BLaER1 (cell line): ENCODE measurements around the gene HS3ST6.
"Not testable (repeated sequence)": the region's sequence is repeated elsewhere in the genome, so short reads cannot be mapped to it uniquely, and the experiment has no call there.

ENCODE experiments used
- H3K27ac ChIP-seq: shearing (Covaris generic); formaldehyde crosslinking; 2 replicates; pipeline ENCODE4 v1.8.1; 2022
- H3K27me3 ChIP-seq: shearing (Covaris generic); formaldehyde crosslinking; 2 replicates; pipeline ENCODE4 v1.8.1; 2022
- H3K36me3 ChIP-seq: shearing (Covaris generic); formaldehyde crosslinking; 2 replicates; pipeline ENCODE4 v1.8.1; 2022
- H3K4me1 ChIP-seq: shearing (Covaris generic); formaldehyde crosslinking; 2 replicates; pipeline ENCODE4 v1.8.1; 2022
- H3K4me2 ChIP-seq: shearing (Covaris generic); formaldehyde crosslinking; 2 replicates; pipeline ENCODE4 v1.8.1; 2022
- H3K4me3 ChIP-seq: shearing (Covaris generic); formaldehyde crosslinking; 2 replicates; pipeline ENCODE4 v1.8.1; 2022
- H3K9ac ChIP-seq: shearing (Covaris generic); formaldehyde crosslinking; 2 replicates; pipeline ENCODE4 v1.8.1; 2022
- H3K9me3 ChIP-seq: shearing (Covaris generic); formaldehyde crosslinking; 2 replicates; pipeline ENCODE4 v1.8.1; 2022
- H4K20me1 ChIP-seq: shearing (Covaris generic); formaldehyde crosslinking; 2 replicates; pipeline ENCODE4 v1.8.1; 2022
- Cebpa-rat ChIP-seq: shearing (Covaris generic); IDR thresholded peaks from 2 replicates; pipeline ENCODE4 v1.8.1; 2022

Gene HS3ST6

DNA sequence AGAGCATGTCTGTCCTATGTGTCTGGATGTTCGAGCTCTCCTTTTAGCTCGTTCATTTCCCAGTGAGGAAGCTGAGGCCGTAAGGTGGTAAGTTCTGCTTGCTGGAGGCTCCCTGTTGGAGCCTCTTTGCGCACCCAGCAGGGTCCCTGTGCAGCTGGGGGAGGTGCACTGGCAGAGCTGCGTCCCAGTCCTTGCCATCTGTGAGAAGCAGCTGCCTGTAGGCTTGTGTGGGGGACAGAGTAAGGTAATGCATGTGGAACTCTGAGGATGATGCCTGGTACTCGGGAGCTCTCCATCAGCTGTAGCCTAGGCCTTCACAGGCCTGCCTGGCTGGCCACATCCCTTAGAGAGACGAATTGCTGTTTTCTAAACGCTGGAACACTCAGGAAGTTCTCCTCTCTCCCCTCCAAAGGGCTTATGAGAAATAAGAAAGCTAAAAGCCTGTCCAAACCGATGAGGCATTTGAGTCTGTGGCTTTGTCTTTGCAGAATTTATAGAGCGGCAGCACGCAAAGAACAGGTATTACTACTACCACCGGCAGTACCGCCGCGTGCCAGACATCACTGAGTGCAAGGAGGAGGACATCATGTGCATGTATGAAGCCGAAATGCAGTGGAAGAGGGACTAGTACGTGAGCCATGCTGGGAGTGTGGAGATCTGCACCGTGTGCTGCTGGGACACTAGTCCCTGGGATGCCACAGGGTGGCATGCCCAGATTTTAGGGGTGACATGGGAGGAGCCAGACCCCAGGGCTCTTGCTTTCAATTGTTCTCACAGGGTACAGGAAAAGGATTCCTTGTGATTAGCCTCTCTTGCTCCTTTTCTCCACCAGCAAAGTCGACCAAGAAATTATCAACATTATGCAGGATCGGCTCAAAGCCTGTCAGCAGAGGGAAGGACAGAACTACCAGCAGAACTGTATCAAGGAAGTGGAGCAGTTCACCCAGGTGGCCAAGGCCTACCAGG is 42.7 kb upstream of the HS3ST6 start:
- peaks cover 44% of the 10 kb centered on the region for H4K20me1 ChIP-seq
- no peaks in the 10 kb centered on the region for H3K27me3 ChIP-seq

DNA sequence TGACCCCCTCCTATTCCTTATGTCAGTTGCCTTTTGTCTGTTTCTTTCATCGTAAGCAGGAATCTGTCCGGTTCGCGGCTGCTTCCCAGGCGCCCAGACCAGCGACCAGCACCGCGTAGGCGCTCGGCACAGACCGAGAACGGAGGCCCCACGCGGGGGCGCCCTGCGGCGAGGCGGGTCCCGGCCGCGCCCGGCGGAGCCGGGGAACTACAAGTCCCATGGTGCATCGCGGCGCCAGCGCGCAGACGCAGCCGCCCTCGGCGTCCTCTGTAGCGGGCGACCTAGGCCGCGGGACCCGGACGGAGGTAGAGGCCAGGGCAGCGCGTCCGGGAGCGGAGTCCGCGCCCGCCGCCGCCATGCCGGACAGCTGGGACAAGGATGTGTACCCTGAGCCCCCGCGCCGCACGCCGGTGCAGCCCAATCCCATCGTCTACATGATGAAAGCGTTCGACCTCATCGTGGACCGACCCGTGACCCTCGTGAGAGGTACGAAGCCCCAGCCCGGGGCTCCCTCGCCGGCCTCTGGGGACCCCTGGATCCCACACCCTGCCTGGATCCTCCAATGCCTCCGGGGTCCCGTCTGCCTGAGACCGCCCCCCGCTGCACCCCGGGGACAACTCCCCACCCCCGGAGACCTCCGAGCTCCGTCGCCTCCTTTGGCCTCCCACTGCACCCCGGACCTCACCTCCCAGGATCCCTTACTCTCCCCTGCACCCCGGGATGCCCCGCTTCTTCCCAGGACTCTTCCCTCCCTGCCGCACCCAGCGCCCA is 41.2 kb upstream of the HS3ST6 start, which contains the start of gene NDUFB10:
NDUFB10 (plus strand) TSS at position 270 of the 771 bp plus-strand sequence; CDS start at position 357, 87 bp downstream.
- H3K27ac ChIP-seq = peak within 1 kb of the TSS; percentile 94
- TF ChIP-seq Cebpa-rat = no peak
- peaks cover 33% of the 10 kb centered on the region for H3K4me1 ChIP-seq
- peak within 1 kb of the TSS; percentile 95 for H3K4me3 ChIP-seq
- H3K4me2 ChIP-seq = peak within 1 kb of the TSS; percentile 88
- H3K9me3 ChIP-seq = no peaks in the 10 kb centered on the region
- peak within 1 kb of the TSS; percentile 93 for H3K9ac ChIP-seq
- H4K20me1 ChIP-seq = peaks cover 44% of the 10 kb centered on the region
- peaks cover 32% of the 10 kb centered on the region for H3K36me3 ChIP-seq
- H3K27me3 ChIP-seq = no peaks in the 10 kb centered on the region

More for the DNA sequence above, 42.7 kb upstream of the HS3ST6 start:
- peaks cover 32% of the 10 kb centered on the region for H3K36me3 ChIP-seq
- H3K9ac ChIP-seq = peak overlapping the region; percentile 93
- peak overlapping the region; percentile 95 for H3K4me3 ChIP-seq
- no peak for TF ChIP-seq Cebpa-rat
- H3K27ac ChIP-seq = peak overlapping the region; percentile 19; the same call in 1 of the 2 replicates
- H3K4me2 ChIP-seq = peak overlapping the region; percentile 88
- H3K9me3 ChIP-seq = no peaks in the 10 kb centered on the region
- peaks cover 40% of the 10 kb centered on the region for H3K4me1 ChIP-seq

- H3K4me2 ChIP-seq = peak overlapping the region; percentile 88
- no peaks in the 10 kb centered on the region for H3K27me3 ChIP-seq
- H3K9me3 ChIP-seq = no peaks in the 10 kb centered on the region
- peak overlapping the region; percentile 93; the same call in 1 of the 2 replicates for H3K9ac ChIP-seq
- peak overlapping the region; percentile 95; the same call in 1 of the 2 replicates for H3K4me3 ChIP-seq
- H3K27ac ChIP-seq = no peak overlapping the region
- H3K36me3 ChIP-seq = peaks cover 28% of the 10 kb centered on the region
- no peak for TF ChIP-seq Cebpa-rat
- H3K4me1 ChIP-seq = peaks cover 33% of the 10 kb centered on the region
- H4K20me1 ChIP-seq = peaks cover 37% of the 10 kb centered on the region
Measured at GRCh38 chr16:1958715-1959268, 40.6 kb upstream of the HS3ST6 start.

GRCh38 chr16:1958143-1958491 is 39.9 kb upstream of the HS3ST6 start:
- H3K27me3 ChIP-seq, H3K9ac ChIP-seq, H3K4me3 ChIP-seq, H3K27ac ChIP-seq, H3K4me2 ChIP-seq, H3K9me3 ChIP-seq: not testable (repeated sequence)
- H4K20me1 ChIP-seq = peaks cover 31% of the 10 kb centered on the region
- peaks cover 21% of the 10 kb centered on the region for H3K36me3 ChIP-seq
- peaks cover 29% of the 10 kb centered on the region for H3K4me1 ChIP-seq

GRCh38 chr16:1957434-1958142 is 39.4 kb upstream of the HS3ST6 start:
- peaks cover 25% of the 10 kb centered on the region for H4K20me1 ChIP-seq
- not testable (repeated sequence) for H3K27ac ChIP-seq, H3K4me2 ChIP-seq, H3K27me3 ChIP-seq, H3K4me3 ChIP-seq, H3K9ac ChIP-seq, H3K9me3 ChIP-seq
- H3K36me3 ChIP-seq = peaks cover 16% of the 10 kb centered on the region
- H3K4me1 ChIP-seq = peaks cover 24% of the 10 kb centered on the region

DNA sequence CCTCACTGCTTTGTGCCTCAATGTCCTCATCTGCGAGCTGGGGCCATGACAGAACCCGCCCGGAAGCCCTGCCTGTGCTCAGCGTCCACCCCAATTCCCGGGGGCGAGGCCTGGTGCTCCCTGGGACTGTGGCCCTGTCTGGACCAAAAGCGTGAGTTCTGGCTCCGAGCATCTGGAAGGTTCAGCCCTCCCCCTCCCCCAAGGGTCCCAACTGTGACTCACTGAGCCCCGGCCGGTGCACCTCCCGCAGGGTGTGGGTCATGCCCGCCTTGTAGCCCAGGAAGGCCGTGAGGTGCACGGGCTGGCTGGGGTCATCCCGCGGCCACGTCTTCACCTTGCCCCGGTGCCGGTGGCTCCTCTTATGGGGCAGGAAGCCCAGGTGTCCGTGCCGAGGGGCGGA is 35.5 kb upstream of the HS3ST6 start:
- Histone ChIP-seq H3K4me1 (no peaks in the 10 kb centered on the region), H3K9me3 (no peaks in the 10 kb centered on the region), H3K27me3 (no peaks in the 10 kb centered on the region), H3K27ac (no peak overlapping the region), H3K4me3 (no peak overlapping the region), H3K36me3 (no peaks in the 10 kb centered on the region), H4K20me1 (no peaks in the 10 kb centered on the region), H3K9ac (no peak overlapping the region), H3K4me2 (no peak overlapping the region)
- no peak for TF ChIP-seq Cebpa-rat

GRCh38 chr16:1950559-1950958 is 32.3 kb upstream of the HS3ST6 start:
- no peaks in the 10 kb centered on the region for H4K20me1 ChIP-seq
- H3K36me3 ChIP-seq = no peaks in the 10 kb centered on the region
- no peak overlapping the region for H3K9ac ChIP-seq
- no peak overlapping the region for H3K27ac ChIP-seq
- H3K4me2 ChIP-seq = no peak overlapping the region
- H3K9me3 ChIP-seq = no peaks in the 10 kb centered on the region
- no peaks in the 10 kb centered on the region for H3K4me1 ChIP-seq
- TF ChIP-seq Cebpa-rat = no peak
- no peaks in the 10 kb centered on the region for H3K27me3 ChIP-seq
- H3K4me3 ChIP-seq = no peak overlapping the region

DNA sequence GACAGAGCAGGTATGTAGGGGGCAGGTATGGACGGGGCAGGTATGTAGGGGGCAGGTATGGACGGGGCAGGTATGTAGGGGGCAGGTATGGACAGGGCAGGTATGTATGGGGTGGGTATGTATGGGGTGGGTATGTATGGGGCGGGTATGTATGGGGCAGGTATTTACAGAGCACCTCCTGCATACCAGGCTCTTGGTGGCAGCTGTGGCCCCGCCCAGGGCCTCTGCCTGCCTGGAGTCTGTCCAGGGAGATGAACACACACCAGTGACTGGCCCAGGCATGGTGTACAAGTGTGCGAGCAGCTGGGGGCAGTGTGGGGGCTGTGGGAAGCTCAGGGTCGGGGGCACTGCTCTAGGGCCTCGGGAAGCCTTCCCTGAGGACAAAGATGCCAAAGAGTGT is 31.8 kb upstream of the HS3ST6 start:
- Histone ChIP-seq H3K27ac (no peak overlapping the region), H3K4me2 (no peak overlapping the region), H4K20me1 (no peaks in the 10 kb centered on the region), H3K4me3 (no peak overlapping the region), H3K4me1 (no peaks in the 10 kb centered on the region), H3K9me3 (no peaks in the 10 kb centered on the region), H3K9ac (no peak overlapping the region), H3K36me3 (no peaks in the 10 kb centered on the region), H3K27me3 (no peaks in the 10 kb centered on the region)
- no peak for TF ChIP-seq Cebpa-rat

DNA sequence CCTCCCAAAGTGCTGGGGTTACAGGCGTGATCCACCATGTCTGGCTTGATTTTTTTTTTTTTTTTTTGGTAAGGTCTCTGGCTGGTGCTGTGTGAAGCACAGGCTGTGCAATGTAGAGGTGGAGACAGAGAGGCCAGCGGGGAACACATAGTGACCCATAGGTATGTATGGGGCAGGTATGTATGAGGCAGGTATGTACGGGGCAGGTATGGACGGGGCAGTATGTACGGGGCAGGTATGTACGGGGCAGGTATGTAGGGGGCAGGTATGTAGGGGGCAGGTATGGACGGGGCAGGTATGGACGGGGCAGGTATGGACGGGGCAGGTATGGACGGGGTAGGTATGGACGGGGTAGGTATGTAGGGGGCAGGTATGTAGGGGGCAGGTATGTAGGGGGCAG is 31.3 kb upstream of the HS3ST6 start:
- no peaks in the 10 kb centered on the region for H4K20me1 ChIP-seq
- H3K9me3 ChIP-seq = no peaks in the 10 kb centered on the region
- H3K4me3 ChIP-seq = no peak overlapping the region
- TF ChIP-seq Cebpa-rat = no peak
- H3K9ac ChIP-seq = no peak overlapping the region
- no peaks in the 10 kb centered on the region for H3K36me3 ChIP-seq
- no peaks in the 10 kb centered on the region for H3K4me1 ChIP-seq
- H3K4me2 ChIP-seq = no peak overlapping the region
- H3K27me3 ChIP-seq = no peaks in the 10 kb centered on the region
- no peak overlapping the region for H3K27ac ChIP-seq
